Activated T-cell treated with anti-CD3 and anti-CD28 coated beads, Interleukin-2, amount 50 U/mL, for 1 hour (primary cell): ENCODE measurements around the gene SOHLH2.

ENCODE experiments used
- DNase-seq: peaks from one replicate; pipeline ENCODE4 v3.0.0-alpha.2; 2020

The SOHLH2 gene

GRCh38 chr13:36130552-36131221 lies 83.7 kb downstream of the SOHLH2 start:
- DNase-seq, result no peak

DNA sequence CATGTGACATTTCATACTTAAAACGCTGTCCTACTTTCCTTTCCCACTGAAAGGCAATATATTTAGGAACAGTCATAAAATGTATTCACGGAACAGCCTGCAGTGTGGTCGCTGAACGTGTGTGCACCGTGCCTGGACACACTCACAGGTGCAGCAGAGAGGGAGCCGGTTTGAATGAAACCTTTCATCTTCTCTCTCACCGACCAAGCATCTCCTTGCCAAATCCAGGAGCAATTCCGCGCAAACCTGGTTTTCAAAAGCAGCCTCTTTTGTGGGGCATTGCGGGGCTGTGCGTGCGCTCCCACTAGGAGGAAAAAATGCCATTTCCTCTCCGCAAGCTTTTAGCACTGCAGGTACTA lies 84.2 kb downstream of the SOHLH2 start:
- DNase-seq, result no peak

DNA sequence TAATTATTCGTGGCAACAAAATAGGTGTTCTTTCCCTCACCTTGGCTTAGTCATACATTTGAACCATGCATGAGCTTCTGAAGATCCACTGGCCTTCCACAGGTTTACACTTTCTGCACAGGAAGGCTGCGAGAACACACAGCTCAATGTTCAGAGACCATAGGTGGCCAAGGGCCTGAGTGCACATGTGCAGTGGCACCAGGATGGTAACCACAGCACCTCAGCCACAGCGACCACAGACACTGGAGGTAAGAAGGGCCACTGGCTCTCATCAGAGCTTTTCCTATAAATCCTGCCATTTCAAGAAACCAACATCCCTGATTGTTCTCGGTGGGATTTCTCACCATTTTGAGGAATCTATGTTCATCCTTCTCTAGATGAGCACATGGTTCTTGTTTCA lies 84.8 kb downstream of the SOHLH2 start:
- no peak for DNase-seq

- DNase-seq, result no peak
Measured at GRCh38 chr13:36126491-36126890, 87.9 kb downstream of the SOHLH2 start.

GRCh38 chr13:36125841-36126240 lies 88.5 kb downstream of the SOHLH2 start:
- no peak for DNase-seq

DNA sequence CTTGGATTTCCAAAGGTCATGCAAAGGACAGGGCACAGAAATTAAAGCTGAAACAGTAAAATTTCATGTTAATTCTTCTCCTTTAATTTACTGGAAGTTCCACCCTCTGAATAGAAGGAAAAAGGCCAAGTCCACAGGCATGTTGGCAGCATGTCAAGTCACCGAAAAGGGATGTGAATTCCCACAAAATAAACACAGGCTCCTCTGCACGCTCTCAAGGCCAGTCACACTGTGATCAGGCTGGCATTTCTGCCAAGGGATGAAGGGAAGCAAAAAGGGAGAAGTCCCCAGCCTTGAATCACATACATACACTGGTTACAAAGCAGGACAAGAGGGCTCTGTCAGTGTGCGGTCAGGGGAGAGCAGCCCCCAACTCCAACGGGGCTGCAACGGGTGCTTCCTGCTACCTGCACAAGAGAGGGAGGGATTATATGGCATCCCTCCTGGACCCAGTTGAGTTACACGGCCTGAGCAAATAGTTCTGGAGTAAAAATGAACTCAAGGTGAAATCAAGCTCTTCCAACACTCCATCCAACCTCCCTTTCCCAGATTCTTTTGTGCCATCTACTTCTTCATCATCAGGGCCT lies 90.0 kb downstream of the SOHLH2 start:
- no peak for DNase-seq
